ENCODE measurements around the gene METTL1.

The METTL1 gene

DNA sequence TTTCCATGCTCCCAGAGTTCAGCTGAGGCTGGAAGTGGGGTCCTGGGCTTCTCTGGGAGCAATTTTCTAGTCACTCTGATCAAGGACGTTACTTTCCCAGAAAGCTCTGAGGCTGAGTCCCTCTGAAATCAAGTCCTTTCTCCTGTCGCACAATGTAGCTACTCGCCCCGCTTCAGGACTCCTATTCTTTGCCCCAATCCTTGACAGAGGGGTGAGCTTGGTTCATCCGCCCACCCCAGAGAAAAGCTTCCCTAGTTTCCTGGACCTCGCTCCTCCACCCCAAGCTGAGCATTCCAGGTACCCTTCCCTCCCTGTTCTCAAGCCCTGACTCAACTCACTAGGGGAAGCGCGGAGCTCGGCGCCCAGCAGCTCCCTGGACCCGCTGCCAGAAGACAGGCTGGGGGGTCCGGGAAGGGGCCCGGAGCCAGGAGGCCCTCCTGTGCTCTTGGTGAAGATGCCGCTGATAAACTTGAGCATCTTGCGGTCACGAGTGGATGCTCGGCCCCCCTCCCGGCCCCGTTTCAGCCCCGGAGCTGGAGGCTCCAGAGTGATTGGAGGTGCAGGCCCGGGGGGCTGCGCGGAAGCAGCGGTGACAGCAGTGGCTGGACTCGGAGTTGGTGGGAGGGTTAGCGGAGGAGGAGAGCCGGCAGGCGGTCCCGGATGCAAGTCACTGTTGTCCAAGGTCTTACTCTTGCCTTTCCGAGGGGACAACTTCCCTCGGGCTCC lies 35.0 kb downstream of the METTL1 start:
- H3K4me1 Mint-ChIP-seq, result peaks cover 22 to 27% of the 10 kb centered on the region in 2 donors
- H3K27me3 Mint-ChIP-seq, result no peaks in the 10 kb centered on the region
- H3K36me3 Mint-ChIP-seq, result peaks cover 24 to 52% of the 10 kb centered on the region in 2 donors
- ATAC-seq (replicated peaks) (no peak), DNase-seq (no peak)
- no peaks in the 10 kb centered on the region for H3K9me3 Mint-ChIP-seq
- H3K4me3 Mint-ChIP-seq, result no peak overlapping the region
- H3K27ac Mint-ChIP-seq, result no peak overlapping the region

DNA sequence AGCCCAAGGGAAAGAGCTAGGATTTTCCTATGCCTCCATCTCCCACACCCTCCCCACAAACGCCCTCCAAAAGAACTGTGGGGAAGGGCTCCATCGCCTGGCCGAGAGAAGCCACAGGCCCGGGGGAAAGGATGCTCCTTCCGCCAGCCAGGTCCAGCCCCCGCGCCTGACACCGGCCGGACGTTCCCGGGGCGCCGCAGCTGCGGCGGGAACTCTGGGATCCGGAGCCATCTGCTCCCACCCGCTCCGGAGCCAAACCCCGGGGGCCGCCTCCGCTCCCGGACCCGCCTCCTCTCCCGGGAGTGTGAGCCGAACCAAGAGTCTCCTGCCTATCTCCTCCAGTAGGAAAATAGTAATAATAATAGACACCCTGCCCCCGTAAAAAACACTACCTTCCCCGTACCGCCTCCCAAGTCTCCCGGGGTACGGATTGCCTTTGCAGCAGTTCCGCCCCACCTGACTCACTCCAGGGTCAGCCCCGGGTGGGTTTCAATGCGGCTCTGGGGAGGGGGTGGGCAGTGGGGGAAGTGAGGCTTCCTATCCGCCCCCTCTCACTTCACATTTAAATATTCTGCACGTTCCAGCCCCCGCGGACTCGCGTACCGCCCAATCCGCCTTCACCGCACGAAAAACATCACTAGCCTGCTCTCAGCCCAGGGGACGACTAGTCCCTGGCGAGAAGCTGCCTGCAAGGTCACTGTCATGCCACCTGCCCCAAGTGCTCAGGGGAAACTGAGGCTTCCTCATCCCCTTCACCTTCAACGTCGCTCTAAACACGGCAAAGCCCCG lies 35.8 kb downstream of the METTL1 start:
- Mint-ChIP-seq H3K27me3 (no peaks in the 10 kb centered on the region), H3K27ac (peak overlapping the region; percentile 76), H3K4me3 (no peak overlapping the region), H3K4me1 (peaks cover 17 to 20% of the 10 kb centered on the region in 2 donors), H3K36me3 (peaks cover 29 to 59% of the 10 kb centered on the region in 2 donors), H3K9me3 (no peaks in the 10 kb centered on the region)
- DNase-seq (no peak), ATAC-seq (replicated peaks) (no peak)

GRCh38 chr12:57735198-57735855 lies 36.6 kb downstream of the METTL1 start:
- Mint-ChIP-seq H3K9me3 (no peaks in the 10 kb centered on the region), H3K4me3 (no peak overlapping the region), H3K4me1 (peaks cover 10 to 11% of the 10 kb centered on the region in 2 donors), H3K27me3 (no peaks in the 10 kb centered on the region), H3K27ac (no peak overlapping the region), H3K36me3 (peaks cover 35 to 67% of the 10 kb centered on the region in 2 donors)
- ATAC-seq (replicated peaks), result no peak
- DNase-seq, result no peak

DNA sequence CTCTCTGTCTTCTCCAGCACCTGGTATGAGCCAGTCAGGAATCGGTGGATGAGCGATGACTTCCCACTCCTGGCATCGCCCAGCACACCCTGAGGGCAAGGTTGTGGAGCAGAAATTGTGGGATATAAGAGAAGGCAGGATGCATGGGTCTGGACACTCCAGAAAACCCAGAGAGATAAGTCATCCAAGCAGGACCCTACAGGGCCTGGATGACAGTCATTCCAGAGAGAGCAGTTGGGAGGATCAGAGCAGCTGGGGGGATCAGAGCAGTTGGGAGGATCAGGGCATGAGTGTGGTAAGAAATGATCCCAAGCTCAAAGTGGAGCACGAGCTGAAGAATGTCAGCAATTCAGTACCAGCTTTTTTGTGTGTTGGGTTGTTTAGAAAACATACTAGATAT lies 37.3 kb downstream of the METTL1 start:
- no peaks in the 10 kb centered on the region for H3K27me3 Mint-ChIP-seq
- peaks cover 37 to 69% of the 10 kb centered on the region in 2 donors for H3K36me3 Mint-ChIP-seq

DNA sequence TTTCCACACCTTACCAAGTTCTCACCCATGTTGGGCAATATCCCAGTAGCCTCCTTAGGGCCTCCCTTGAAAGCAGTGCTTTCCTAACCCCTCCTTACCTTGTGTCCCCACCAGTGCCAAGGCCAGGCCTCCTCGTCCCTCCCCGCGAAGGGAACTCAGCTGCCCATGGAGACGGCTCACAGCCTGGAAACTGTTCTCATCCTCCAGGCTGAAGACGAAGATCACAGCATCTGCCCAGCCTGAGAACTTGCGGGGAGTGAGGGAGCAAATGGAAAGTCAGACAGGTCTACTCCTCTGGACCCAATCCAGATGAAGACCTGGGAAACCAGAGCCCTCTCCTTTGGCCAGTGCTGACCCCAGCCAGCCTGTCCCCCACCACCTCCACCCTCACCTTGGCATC lies 38.0 kb downstream of the METTL1 start:
- Mint-ChIP-seq H3K9me3 (no peaks in the 10 kb centered on the region), H3K4me1 (peaks cover 1 to 5% of the 10 kb centered on the region in 2 donors), H3K27me3 (no peaks in the 10 kb centered on the region), H3K4me3 (no peak overlapping the region), H3K27ac (no peak overlapping the region), H3K36me3 (peaks cover 37 to 66% of the 10 kb centered on the region in 2 donors)
- DNase-seq (no peak), ATAC-seq (replicated peaks) (no peak)

More for the DNA sequence above, 37.3 kb downstream of the METTL1 start:
- H3K27ac Mint-ChIP-seq, result no peak overlapping the region
- no peaks in the 10 kb centered on the region for H3K9me3 Mint-ChIP-seq
- no peak for ATAC-seq (replicated peaks)
- H3K4me1 Mint-ChIP-seq, result peaks cover 8 to 10% of the 10 kb centered on the region in 2 donors
- DNase-seq, result no peak
- H3K4me3 Mint-ChIP-seq, result no peak overlapping the region

DNA sequence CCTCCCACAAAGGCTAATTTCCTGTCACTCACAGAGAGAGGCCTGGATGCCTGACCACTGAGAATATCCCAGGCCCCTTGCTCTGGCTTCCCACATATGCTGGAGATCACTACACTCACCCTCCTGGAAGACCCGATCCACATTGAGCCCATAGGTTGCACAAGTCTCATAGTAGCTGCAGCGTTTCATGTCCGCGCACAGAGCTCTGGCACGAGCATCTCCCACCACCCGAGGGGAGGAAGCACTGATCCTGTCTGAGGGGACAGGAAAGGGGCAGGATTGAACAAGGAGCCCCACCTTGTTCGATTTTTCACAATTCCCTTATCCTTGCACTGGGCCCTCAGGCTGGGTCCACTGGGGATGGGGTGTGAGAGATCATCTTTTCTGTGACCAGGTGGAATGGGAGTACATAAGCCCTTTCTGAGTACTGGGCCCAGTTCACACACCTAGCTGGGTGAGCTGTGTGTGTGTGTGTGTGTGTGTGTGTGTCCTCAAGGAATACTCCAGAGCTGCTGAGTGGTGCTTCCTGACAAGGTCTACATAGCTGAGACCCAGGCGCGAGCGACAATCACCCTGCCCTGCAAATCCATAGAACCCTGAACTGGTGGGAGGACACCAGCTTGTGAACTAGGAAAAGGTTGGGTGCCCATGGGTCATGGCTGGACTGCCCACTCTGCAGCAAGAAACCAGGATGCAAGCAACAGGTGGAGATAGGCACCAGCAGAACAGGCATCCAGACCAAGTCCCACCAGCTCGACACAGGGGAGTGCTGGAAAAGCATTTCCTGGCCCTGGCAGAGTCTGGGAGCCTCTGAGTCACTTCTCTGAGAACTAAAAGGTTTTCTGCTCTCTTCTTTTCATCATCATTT lies 38.9 kb downstream of the METTL1 start:
- no peaks in the 10 kb centered on the region for H3K9me3 Mint-ChIP-seq
- H3K4me1 Mint-ChIP-seq, result peaks cover 0 to 5% of the 10 kb centered on the region in 2 donors
- peaks cover 40 to 72% of the 10 kb centered on the region in 2 donors for H3K36me3 Mint-ChIP-seq
- H3K4me3 Mint-ChIP-seq, result no peak overlapping the region
- no peak overlapping the region for H3K27ac Mint-ChIP-seq
- ATAC-seq (replicated peaks) (no peak), DNase-seq (no peak)
- H3K27me3 Mint-ChIP-seq, result no peaks in the 10 kb centered on the region

DNA sequence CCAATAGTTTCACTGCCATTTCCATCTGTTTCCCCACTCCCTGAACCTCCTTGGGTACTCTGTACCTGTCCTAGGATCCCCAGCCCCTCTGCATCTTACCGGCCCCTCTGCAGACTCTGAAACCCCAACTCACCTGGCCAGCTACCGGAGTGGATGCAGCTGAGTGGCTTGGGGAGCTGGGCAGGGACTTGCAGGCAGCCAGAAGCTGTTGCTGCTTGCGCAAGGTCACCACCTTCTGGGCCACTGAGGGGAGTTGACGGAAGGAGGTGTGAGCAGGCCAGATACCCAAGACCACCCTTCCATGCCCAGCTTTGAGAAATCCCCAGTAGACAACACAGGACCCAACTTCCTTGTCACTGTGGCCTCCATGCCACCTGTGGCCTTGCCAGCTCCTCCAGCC lies 39.6 kb downstream of the METTL1 start:
- Mint-ChIP-seq H3K4me3 (no peak overlapping the region), H3K4me1 (peaks cover 0 to 5% of the 10 kb centered on the region in 2 donors), H3K27me3 (no peaks in the 10 kb centered on the region), H3K27ac (no peak overlapping the region), H3K9me3 (no peaks in the 10 kb centered on the region), H3K36me3 (peaks cover 44 to 78% of the 10 kb centered on the region in 2 donors)
- ATAC-seq (replicated peaks) (no peak), DNase-seq (no peak)

DNA sequence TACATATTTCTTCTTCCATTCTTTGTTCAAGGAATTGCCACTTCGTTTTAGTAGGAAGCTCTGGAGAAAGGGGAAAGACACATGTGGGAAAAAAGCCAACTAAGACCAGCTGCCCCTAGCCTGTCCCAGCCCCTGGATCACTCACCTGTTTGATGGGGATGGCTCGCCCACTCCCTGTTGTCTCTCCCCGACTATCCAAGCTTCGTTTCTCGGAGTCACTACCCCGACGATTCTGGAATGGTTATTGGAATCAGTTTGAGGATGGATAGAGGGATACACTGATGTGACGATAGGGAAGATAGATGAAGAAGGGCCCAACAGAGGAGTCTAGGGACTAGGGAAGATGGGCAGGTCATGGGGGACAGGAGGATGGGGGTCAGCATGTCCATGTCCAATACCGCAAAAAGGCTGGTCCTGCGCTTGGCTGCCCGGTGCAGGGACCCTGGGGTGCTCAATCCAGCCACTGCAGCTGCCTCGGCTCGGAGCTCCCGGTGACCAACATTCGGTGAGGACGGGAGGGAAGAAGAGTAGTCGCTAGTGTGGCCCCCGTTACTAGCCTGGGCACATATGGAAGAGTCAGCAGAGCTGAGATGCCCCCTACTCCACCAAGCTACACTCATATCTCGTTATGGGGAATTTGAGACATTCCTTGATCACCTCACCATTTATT lies 40.4 kb downstream of the METTL1 start:
- ATAC-seq (replicated peaks) (no peak), DNase-seq (no peak)
- Mint-ChIP-seq H3K36me3 (peaks cover 49 to 77% of the 10 kb centered on the region in 2 donors), H3K27me3 (no peaks in the 10 kb centered on the region), H3K27ac (no peak overlapping the region), H3K9me3 (no peaks in the 10 kb centered on the region), H3K4me3 (no peak overlapping the region), H3K4me1 (peaks cover 0 to 5% of the 10 kb centered on the region in 2 donors)

DNA sequence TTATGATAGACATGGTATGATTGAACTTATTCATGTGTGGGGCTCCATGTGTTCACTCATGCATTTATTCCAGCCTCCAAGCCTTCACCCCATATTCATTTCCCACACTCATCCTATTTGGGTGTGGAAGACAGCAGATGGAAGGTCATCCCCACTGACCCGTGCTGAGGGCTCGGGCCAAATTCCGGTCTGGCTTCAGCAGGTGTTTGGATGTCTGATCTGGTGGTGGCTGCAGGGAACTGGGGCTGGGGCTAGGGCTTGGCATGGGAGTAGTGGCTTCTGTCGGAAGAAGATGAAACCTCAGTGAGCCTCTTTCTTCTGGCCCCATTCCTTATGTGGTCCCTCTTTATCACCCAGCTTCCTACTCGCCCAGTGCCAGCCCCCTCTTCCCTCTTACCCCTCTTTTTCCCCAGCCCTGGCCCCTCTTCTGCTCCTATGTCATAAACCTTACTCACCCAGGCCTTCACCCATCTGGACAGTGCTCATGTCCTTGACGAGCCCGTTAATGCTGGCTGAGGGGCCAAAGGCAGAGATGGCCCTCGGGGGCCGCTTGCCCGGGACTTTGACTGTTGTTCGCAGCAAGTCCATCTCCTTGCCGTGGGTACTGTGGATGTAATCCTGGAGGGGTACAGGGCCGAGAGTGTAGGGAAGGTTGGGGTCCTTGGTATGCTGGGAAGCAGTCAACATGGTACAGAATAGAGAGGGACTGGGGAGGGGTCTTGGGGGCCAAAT lies 41.4 kb downstream of the METTL1 start:
- Mint-ChIP-seq H3K27ac (no peak overlapping the region), H3K27me3 (no peaks in the 10 kb centered on the region), H3K4me1 (peaks cover 2 to 8% of the 10 kb centered on the region in 2 donors), H3K9me3 (peaks cover 0 to 3% of the 10 kb centered on the region in 2 donors), H3K4me3 (no peak overlapping the region), H3K36me3 (peaks cover 52 to 80% of the 10 kb centered on the region in 2 donors)
- ATAC-seq (replicated peaks) (no peak), DNase-seq (no peak)

DNA sequence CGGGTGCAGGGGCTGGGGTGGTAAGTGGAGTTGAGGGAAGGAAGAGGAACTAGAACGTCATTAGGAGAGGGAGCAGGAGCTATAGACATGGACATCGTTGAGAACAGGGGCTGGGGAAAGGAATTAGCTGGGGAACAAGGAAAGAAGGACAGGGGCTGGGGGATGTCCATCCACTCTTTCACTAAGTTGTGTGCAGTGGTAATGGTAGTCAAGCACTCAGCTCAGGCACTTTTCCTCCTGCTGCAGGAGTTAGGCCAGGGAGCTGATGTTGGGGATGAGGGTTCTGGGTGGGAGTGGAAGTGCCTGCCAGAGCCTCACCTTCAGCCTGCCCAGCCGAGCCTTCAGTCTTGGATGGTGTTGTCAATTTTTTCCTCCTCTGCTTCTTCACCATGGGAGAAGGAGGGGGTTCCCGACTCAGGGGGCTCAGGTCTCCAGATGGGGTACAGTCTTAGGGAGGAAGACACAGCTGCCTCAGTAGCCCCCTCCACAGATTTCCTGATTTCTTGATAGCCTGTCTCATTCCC lies 42.5 kb downstream of the METTL1 start:
- H3K9me3 Mint-ChIP-seq, result peaks cover 0 to 3% of the 10 kb centered on the region in 2 donors
- no peak overlapping the region for H3K27ac Mint-ChIP-seq
- no peak overlapping the region for H3K4me3 Mint-ChIP-seq
- peaks cover 56 to 78% of the 10 kb centered on the region in 2 donors for H3K36me3 Mint-ChIP-seq
- peaks cover 7 to 18% of the 10 kb centered on the region in 2 donors for H3K4me1 Mint-ChIP-seq
- ATAC-seq (replicated peaks) (no peak), DNase-seq (no peak)
- H3K27me3 Mint-ChIP-seq, result no peaks in the 10 kb centered on the region

DNA sequence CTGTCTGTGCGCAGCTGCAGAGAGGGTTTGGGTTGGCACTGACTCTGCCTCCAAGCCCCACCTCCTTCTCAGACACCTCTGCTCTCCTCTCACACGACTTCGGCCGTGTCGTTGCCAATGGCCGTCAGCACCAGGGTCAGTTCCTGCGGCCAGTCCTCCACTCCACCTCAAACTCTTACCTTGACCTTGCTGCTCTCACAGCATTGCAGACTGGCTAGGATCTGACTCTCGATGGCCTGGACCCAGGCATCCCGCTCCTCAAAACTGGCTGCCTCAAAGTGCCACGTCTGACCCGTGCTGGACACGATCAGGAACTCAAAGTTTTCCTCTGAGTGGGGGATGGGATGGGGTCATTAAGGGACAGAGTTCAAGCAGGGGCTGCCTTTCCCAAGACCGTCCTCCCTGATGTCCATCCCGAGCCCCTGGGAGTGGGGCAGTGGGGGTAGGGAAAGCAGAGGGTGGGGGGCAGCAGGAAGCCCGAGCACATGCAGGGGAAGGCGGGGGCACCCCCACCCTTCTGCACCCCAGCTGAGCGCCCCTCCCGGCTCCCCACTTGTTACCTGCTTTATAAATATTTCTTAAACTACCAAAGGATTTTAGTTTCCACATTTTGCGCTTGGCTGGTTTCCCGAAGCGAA lies 44.0 kb downstream of the METTL1 start:
- H3K27me3 Mint-ChIP-seq, result no peaks in the 10 kb centered on the region
- no peak overlapping the region for H3K4me3 Mint-ChIP-seq
- DNase-seq, result no peak
- no peak for ATAC-seq (replicated peaks)
- H3K9me3 Mint-ChIP-seq, result peaks cover 0 to 3% of the 10 kb centered on the region in 2 donors
- peaks cover 54 to 72% of the 10 kb centered on the region in 2 donors for H3K36me3 Mint-ChIP-seq
- no peak overlapping the region for H3K27ac Mint-ChIP-seq
- peaks cover 11 to 18% of the 10 kb centered on the region in 2 donors for H3K4me1 Mint-ChIP-seq
